Testis (tissue), 2 donors: ENCODE measurements around the gene SLC24A1.

ENCODE experiments used
- CTCF ChIP-seq, 3 experiments: fragments of 450-650 bp in 2 of 3; fragments of 200-600 bp in 1 of 3; sonication (generic) in 1 of 3; IDR thresholded peaks; one replicate each; pipeline ENCODE4 v1.5.1; 2016 to 2019; ENCODE audit warnings: antibody characterized with exemption in 3 of 3, mild to moderate bottlenecking in 2 of 3, moderate library complexity in 1 of 3
- POLR2A ChIP-seq: fragments of 450-650 bp; IDR thresholded peaks from one replicate; pipeline ENCODE4 v1.6.1; 2017; ENCODE audit warnings: antibody characterized with exemption, mild to moderate bottlenecking, moderate library complexity

GRCh38 chr15:65682404-65682911 lies 60.7 kb downstream of the SLC24A1 start:
- TF ChIP-seq CTCF (IDR thresholded peaks at IDR 0.05) (no peak), POLR2A (no peak)
